HL-60 (cell line): ENCODE results near the gene KCNC1.

Experiments used
- POLR2AphosphoS5 ChIP-seq: IDR thresholded peaks from 2 replicates; pipeline ENCODE4 v1.6.1; 2012; ENCODE audit warnings: low read depth
- TF ChIP-seq, protein P1 (sequence below): IDR thresholded peaks from one replicate; pipeline ENCODE4 v1.5.1; 2011; ENCODE audit warnings: low read length, control low read depth, inconsistent platforms; ENCODE audit not compliant: insufficient read depth

DNA sequence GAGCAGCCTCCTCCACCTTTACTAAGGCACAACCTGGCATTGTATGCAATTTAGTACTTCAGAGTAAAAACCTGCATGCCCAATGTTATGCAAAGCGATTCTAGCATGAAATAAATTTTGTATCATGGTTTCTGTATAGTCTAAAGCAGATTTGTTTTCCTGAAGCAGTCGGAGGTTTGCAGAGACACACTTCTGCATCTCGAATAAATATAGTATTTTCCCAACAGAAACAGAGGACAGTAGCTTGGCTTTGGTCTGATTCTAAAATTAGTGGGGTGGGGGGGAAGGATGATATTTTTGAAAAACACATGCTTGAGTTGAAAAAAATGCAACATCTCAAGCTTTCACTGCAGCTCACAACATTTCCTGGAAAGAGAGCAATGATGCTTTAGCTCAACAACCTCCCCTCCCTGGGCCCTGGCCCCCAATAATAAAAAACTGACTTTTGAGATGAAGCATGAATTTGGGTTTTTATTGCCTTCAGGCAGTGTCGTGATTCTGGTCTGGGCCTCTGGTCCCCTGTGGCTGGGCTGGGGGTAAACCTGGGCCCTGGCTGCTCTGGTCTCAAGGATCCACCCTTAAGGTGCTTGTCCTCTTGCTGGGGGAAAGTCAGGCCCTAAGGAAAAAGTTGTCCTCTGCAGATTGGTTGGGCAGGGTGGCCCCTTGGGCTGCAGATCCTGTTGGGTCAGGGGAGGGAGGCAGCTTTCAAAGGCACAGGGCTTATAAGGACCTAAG, 48.2 kb downstream of the KCNC1 start:
- TF ChIP-seq, protein P1, sequence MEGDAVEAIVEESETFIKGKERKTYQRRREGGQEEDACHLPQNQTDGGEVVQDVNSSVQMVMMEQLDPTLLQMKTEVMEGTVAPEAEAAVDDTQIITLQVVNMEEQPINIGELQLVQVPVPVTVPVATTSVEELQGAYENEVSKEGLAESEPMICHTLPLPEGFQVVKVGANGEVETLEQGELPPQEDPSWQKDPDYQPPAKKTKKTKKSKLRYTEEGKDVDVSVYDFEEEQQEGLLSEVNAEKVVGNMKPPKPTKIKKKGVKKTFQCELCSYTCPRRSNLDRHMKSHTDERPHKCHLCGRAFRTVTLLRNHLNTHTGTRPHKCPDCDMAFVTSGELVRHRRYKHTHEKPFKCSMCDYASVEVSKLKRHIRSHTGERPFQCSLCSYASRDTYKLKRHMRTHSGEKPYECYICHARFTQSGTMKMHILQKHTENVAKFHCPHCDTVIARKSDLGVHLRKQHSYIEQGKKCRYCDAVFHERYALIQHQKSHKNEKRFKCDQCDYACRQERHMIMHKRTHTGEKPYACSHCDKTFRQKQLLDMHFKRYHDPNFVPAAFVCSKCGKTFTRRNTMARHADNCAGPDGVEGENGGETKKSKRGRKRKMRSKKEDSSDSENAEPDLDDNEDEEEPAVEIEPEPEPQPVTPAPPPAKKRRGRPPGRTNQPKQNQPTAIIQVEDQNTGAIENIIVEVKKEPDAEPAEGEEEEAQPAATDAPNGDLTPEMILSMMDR = no peak
- TF ChIP-seq POLR2AphosphoS5 = no peak
